Mesendoderm (in vitro differentiated cells): ENCODE results near the gene CMIP.
A peak's percentile ranks its signal among the peaks of the same experiment; 100 is the strongest.

Source experiments
- DNase-seq: peaks from one replicate; pipeline ENCODE4 v3.0.0; 2013
- H2AK5ac ChIP-seq: 2 replicates; pipeline ENCODE4 v1.6.1; 2013; ENCODE audit warnings: low read length, inconsistent platforms
- H2BK120ac ChIP-seq: 2 replicates; pipeline ENCODE4 v1.6.1; 2013; ENCODE audit warnings: low read depth, mild to moderate bottlenecking, low read length, moderate library complexity, mixed read lengths
- H2BK15ac ChIP-seq: replicated peaks from 2 replicates; pipeline ENCODE4 v1.6.1; 2013; ENCODE audit warnings: low read depth, mild to moderate bottlenecking, moderate library complexity
- H2BK5ac ChIP-seq: 2 replicates; pipeline ENCODE4 v1.6.1; 2013; ENCODE audit warnings: low read length, inconsistent platforms
- H3K18ac ChIP-seq: 2 replicates; pipeline ENCODE4 v1.6.1; 2013; ENCODE audit warnings: mild to moderate bottlenecking, low read length, mixed read lengths
- H3K23ac ChIP-seq: one replicate; pipeline ENCODE4 v1.6.1; 2013; ENCODE audit warnings: low read length
- H3K27ac ChIP-seq: 2 replicates; pipeline ENCODE4 v1.5.1; 2013; ENCODE audit warnings: low read depth, mild to moderate bottlenecking, inconsistent platforms, low read length, moderate library complexity
- H3K27me3 ChIP-seq: 2 replicates; pipeline ENCODE4 v1.6.1; 2013; ENCODE audit warnings: low read length, control low read depth, mild to moderate bottlenecking, inconsistent platforms; ENCODE audit not compliant: insufficient read depth, poor library complexity
- H3K36me3 ChIP-seq: 2 replicates; pipeline ENCODE4 v1.6.1; 2013; ENCODE audit warnings: low read length, inconsistent platforms; ENCODE audit not compliant: control insufficient read depth, insufficient read depth
- H3K4ac ChIP-seq: one replicate; pipeline ENCODE4 v1.6.1; 2013; ENCODE audit warnings: low read depth, mild to moderate bottlenecking, low read length, moderate library complexity
- H3K4me1 ChIP-seq: 2 replicates; pipeline ENCODE4 v1.6.1; 2013; ENCODE audit warnings: low read depth, low read length, inconsistent platforms; ENCODE audit not compliant: control insufficient read depth
- H3K4me2 ChIP-seq: 2 replicates; pipeline ENCODE4 v1.6.1; 2013; ENCODE audit warnings: low read length
- H3K4me3 ChIP-seq: 2 replicates; pipeline ENCODE4 v1.5.1; 2013; ENCODE audit warnings: mild to moderate bottlenecking, low read length
- H3K56ac ChIP-seq: one replicate; pipeline ENCODE4 v1.6.1; 2013; ENCODE audit warnings: low read length
- H3K79me1 ChIP-seq: 2 replicates; pipeline ENCODE4 v1.6.1; 2013; ENCODE audit warnings: low read length, inconsistent platforms
- H3K79me2 ChIP-seq: 2 replicates; pipeline ENCODE4 v1.6.1; 2013; ENCODE audit warnings: mild to moderate bottlenecking, low read length; ENCODE audit not compliant: control insufficient read depth, insufficient read depth
- H3K9ac ChIP-seq: 2 replicates; pipeline ENCODE4 v1.6.1; 2013; ENCODE audit warnings: low read length, inconsistent platforms
- H4K5ac ChIP-seq: one replicate; pipeline ENCODE4 v1.6.1; 2013; ENCODE audit warnings: low read length
- H4K8ac ChIP-seq: one replicate; pipeline ENCODE4 v1.6.1; 2013; ENCODE audit warnings: low read depth, mild to moderate bottlenecking, control low read depth, low read length, moderate library complexity
- WGBS: extraction: QIAGEN DNeasy Blood & Tissue Kit; methylation state at CpG from one replicate; pipeline ENCODE4 v1.1.7; 2013; ENCODE audit warnings: low lambda C conversion rate, missing lambda C conversion rate; ENCODE audit not compliant: insufficient coverage; ENCODE audit errors: extremely low coverage; 5-methylcytosine and 5-hydroxymethylcytosine counted together

The CMIP gene

GRCh38 chr16:81408409-81408950 lies 36.1 kb upstream of the CMIP start:
- Histone ChIP-seq H3K56ac (no peak overlapping the region), H3K4me1 (peaks cover 2% of the 10 kb centered on the region), H4K5ac (no peak overlapping the region), H3K9ac (no peak overlapping the region), H2BK15ac (no peak overlapping the region), H3K4me3 (no peak overlapping the region), H4K8ac (no peak overlapping the region), H3K27ac (no peak overlapping the region), H3K27me3 (no peaks in the 10 kb centered on the region), H3K79me1 (no peaks in the 10 kb centered on the region), H3K4ac (no peak overlapping the region), H2BK120ac (no peak overlapping the region), H3K36me3 (no peaks in the 10 kb centered on the region), H3K4me2 (no peak overlapping the region), H2BK5ac (no peak overlapping the region), H3K79me2 (no peaks in the 10 kb centered on the region), H3K18ac (no peak overlapping the region), H2AK5ac (no peak overlapping the region), H3K23ac (no peak overlapping the region)
- DNase-seq: no peak
- WGBS: 100% methylated on average over 1 of the region's 9 CpGs

GRCh38 chr16:81409016-81409556 lies 35.5 kb upstream of the CMIP start:
- WGBS: no CpG with 5 or more reads among the region's 13 CpGs
- Histone ChIP-seq H4K8ac (no peak overlapping the region), H3K4me1 (peaks cover 2% of the 10 kb centered on the region), H2BK120ac (no peak overlapping the region), H3K4me2 (no peak overlapping the region), H3K27me3 (no peaks in the 10 kb centered on the region), H3K9ac (no peak overlapping the region), H4K5ac (no peak overlapping the region), H3K4ac (no peak overlapping the region), H3K56ac (no peak overlapping the region), H3K18ac (no peak overlapping the region), H2BK15ac (no peak overlapping the region), H3K36me3 (no peaks in the 10 kb centered on the region), H3K4me3 (no peak overlapping the region), H3K79me2 (no peaks in the 10 kb centered on the region), H3K23ac (no peak overlapping the region), H2BK5ac (no peak overlapping the region), H2AK5ac (no peak overlapping the region), H3K27ac (no peak overlapping the region), H3K79me1 (no peaks in the 10 kb centered on the region)
- no peak for DNase-seq

GRCh38 chr16:81410643-81411293 lies 33.8 kb upstream of the CMIP start:
- Histone ChIP-seq H2BK120ac (no peak overlapping the region), H3K36me3 (no peaks in the 10 kb centered on the region), H3K23ac (no peak overlapping the region), H2BK5ac (no peak overlapping the region), H3K4ac (no peak overlapping the region), H3K79me1 (no peaks in the 10 kb centered on the region), H3K79me2 (no peaks in the 10 kb centered on the region), H4K5ac (no peak overlapping the region), H3K18ac (no peak overlapping the region), H3K27me3 (no peaks in the 10 kb centered on the region), H4K8ac (no peak overlapping the region), H2BK15ac (no peak overlapping the region), H3K4me2 (no peak overlapping the region), H3K4me3 (no peak overlapping the region), H3K27ac (no peak overlapping the region), H3K4me1 (peaks cover 2% of the 10 kb centered on the region), H3K56ac (no peak overlapping the region), H3K9ac (no peak overlapping the region), H2AK5ac (no peak overlapping the region)
- no CpG with 5 or more reads among the region's 10 CpGs for WGBS
- DNase-seq: peak; percentile 39

GRCh38 chr16:81413245-81413990 lies 31.2 kb upstream of the CMIP start:
- no peak for DNase-seq
- no peak overlapping the region for H3K4me2 ChIP-seq
- WGBS: no CpG with 5 or more reads among the region's 11 CpGs

GRCh38 chr16:81415751-81416150 lies 28.9 kb upstream of the CMIP start:
- Histone ChIP-seq H3K18ac (no peak overlapping the region), H4K5ac (no peak overlapping the region), H3K56ac (no peak overlapping the region), H3K23ac (no peak overlapping the region), H3K4ac (no peak overlapping the region), H3K36me3 (no peaks in the 10 kb centered on the region), H2AK5ac (no peak overlapping the region), H3K79me2 (no peaks in the 10 kb centered on the region), H3K79me1 (no peaks in the 10 kb centered on the region), H4K8ac (no peak overlapping the region), H2BK120ac (no peak overlapping the region), H3K27me3 (no peaks in the 10 kb centered on the region), H3K4me2 (no peak overlapping the region), H3K4me1 (no peaks in the 10 kb centered on the region), H3K27ac (no peak overlapping the region), H2BK15ac (no peak overlapping the region), H3K9ac (no peak overlapping the region), H2BK5ac (no peak overlapping the region), H3K4me3 (no peak overlapping the region)
- DNase-seq: peak; percentile 84
- WGBS: no CpG with 5 or more reads among the region's 11 CpGs

More at GRCh38 chr16:81413245-81413990, 31.2 kb upstream of the CMIP start:
- Histone ChIP-seq H3K4ac (no peak overlapping the region), H3K56ac (no peak overlapping the region), H4K8ac (no peak overlapping the region), H4K5ac (no peak overlapping the region), H3K79me2 (no peaks in the 10 kb centered on the region), H2BK15ac (no peak overlapping the region), H3K9ac (no peak overlapping the region), H2BK120ac (no peak overlapping the region), H2BK5ac (no peak overlapping the region), H3K4me1 (no peaks in the 10 kb centered on the region), H3K36me3 (no peaks in the 10 kb centered on the region), H3K4me3 (no peak overlapping the region), H3K27ac (no peak overlapping the region), H3K27me3 (no peaks in the 10 kb centered on the region), H3K23ac (no peak overlapping the region), H3K18ac (no peak overlapping the region), H2AK5ac (no peak overlapping the region), H3K79me1 (no peaks in the 10 kb centered on the region)
